Right kidney (tissue), 1 donor: Measurements from ENCODE around the gene FOXK2.

Source experiments
- DNase-seq: peaks from one replicate; pipeline ENCODE4 v3.0.0-alpha.2; 2016

The FOXK2 gene

GRCh38 chr17:82608816-82609215 is 89.3 kb downstream of the FOXK2 start:
- DNase-seq = no peak

GRCh38 chr17:82609655-82610054 is 90.1 kb downstream of the FOXK2 start:
- DNase-seq = no peak

- DNase-seq = no peak
These were observed 91.9 kb downstream of the FOXK2 start for GRCh38 chr17:82611140-82612058.

DNA sequence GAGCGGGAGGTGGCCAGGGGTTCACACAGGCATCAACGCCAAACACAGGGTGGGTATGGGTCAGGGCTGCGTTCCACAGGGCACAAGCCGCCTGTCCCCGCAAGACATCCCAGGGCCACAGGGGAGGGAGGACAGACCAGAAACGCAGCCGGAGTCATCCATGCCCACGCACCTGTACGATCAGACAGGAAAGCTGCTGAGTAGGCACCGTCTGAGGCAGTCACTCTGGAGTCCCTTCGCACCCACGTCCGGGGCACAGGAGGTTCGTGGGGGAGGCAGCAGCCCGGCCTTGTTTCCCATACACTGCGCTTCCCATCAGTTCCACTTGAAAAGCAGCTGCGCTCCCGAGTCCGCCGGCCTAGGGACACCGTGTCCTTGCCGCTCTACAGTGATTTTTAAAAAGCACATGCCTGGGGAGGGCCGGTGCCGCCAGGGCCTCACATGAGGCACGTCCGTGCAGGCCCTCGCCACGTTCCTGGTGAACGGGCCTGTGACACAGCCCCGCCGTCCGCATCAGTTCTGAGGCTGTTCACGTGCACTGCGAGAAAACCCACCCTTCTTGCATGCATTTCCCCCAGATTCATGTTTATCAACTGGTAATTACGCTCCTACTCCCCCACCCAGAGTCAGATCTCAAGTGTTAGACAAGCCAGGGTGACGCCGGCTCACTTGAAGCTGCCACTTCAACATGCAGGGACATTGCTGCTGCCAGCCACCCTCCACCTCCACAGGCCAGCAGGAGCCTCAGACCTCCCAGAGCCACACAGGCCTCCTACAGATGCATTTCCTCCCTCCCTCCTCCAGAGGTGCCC is 94.0 kb downstream of the FOXK2 start:
- DNase-seq = peak; percentile 57

- no peak for DNase-seq
These were observed 94.6 kb downstream of the FOXK2 start for GRCh38 chr17:82614095-82614631.

GRCh38 chr17:82615084-82616020 is 95.8 kb downstream of the FOXK2 start:
- no peak for DNase-seq

GRCh38 chr17:82616021-82616711 is 96.6 kb downstream of the FOXK2 start:
- no peak for DNase-seq

DNA sequence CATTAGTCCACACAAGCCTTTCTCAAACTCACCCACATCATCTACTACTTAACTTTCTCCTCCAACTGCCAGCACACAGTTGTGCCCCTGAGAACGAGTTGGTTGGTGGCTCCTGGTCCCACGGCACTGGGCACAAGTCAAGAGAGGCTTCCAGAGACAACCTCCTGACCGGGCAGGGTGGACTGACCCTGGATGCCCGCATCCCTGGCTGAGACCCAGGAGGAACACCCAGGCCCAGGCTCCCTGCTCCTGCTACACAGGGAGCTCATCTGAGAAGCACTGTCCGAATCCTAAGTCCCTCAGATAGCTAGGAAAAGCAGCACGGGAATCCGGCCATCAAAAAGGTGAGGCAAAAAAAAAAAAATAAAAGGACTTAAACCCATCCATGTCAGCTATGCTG is 99.7 kb downstream of the FOXK2 start:
- no peak for DNase-seq

GRCh38 chr17:82619641-82620040 is 100.1 kb downstream of the FOXK2 start:
- DNase-seq = no peak

DNA sequence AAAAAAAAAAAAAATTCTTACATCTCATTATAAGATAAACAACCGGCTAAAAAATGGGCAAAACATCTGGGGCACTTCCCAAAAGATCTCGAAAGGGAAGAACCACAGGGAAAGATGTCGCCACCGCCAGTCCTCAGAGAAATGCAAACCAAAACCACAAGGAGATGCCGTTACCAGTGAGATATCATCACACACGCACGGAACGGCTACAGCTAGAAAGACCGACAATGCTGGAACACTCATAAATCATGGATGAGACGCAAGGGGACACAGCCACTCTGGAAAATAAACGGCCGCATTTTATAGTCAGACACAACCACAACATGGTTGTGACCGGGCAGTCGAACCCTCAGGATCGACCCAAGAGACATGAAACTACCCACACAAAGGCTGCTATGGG is 104.2 kb downstream of the FOXK2 start:
- no peak for DNase-seq

DNA sequence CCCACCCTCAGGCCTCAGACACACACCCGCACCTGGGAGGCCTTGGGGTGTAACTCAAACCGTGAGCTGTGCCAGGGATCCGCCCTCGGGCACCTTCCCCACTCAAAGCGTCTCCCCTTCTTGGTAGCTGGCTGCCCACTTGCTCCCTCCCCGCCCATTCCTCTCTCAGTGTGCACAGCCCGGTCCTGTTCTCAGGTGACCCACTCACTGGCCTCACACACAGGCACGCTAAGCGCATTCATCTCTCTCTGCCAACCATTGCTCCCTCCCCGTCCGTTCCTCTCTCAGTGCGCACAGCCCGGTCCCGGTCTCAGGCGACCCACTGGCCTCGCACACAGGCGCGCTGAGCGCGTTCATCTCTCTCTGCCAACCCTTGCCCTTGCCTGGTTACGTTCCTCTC is 107.9 kb downstream of the FOXK2 start:
- no peak for DNase-seq

- no peak for DNase-seq
These were observed 110.2 kb downstream of the FOXK2 start for GRCh38 chr17:82629748-82630147.

DNA sequence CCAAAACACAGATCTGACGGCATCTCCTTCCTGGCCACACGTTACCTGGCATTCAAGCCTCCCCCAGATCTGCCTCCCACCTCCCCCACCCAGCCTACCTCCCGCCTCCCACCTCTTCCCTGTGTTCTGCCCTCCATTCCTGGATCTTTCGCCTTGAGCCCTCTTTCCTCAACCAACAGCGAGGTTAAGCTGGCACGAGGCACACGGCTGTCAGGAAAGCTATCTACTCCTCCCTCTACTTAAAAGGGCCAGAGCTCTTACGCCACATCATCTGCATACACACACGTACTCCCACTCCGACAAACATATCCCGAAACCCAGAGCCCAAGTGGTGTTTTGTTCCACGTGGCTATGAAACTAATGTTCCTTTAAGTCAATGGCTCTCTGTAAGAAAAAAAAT is 110.7 kb downstream of the FOXK2 start:
- no peak for DNase-seq

DNA sequence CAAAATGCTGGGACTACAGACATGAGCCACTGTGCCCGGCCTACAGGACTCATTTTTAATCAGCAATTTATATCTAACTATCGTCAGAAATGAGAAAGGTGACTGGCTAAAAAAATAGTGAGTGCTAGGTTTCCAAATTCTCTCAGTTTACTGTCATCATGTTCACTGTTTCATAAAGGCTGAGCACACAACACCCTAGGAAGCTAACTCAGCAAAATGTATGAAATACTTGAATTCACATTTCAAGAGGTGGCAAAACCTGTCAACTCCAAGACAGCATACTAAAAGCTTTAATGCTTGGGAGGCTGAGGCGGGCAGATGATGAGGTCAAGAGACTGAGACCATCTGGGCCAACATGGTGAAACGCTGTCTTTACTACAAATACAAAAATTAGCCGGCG is 112.0 kb downstream of the FOXK2 start:
- DNase-seq = no peak

DNA sequence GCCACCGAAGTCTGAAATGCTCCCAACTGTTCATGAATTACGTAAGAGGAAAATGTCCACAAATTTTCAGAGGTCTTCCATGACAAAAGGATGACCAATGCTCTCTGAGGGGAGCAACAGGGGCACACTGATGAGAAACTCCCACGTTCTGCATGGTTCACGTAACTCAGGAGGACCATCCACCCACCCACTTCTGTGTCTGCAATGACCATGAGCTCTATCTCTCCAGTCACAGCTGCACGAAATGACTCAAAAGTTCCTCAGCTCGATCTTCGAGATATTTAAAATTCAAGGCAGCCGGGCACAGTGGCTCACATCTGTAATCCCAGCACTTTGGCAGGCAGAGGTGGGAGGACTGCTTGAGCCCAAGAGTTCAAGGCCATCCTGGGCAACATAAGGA is 112.9 kb downstream of the FOXK2 start:
- no peak for DNase-seq

GRCh38 chr17:82633343-82633742 is 113.8 kb downstream of the FOXK2 start:
- DNase-seq = no peak

GRCh38 chr17:82636626-82637598 is 117.4 kb downstream of the FOXK2 start:
- no peak for DNase-seq

GRCh38 chr17:82638183-82638773 is 118.7 kb downstream of the FOXK2 start:
- DNase-seq = no peak

GRCh38 chr17:82639628-82640027 is 120.1 kb downstream of the FOXK2 start:
- no peak for DNase-seq

- DNase-seq = no peak
These were observed 120.5 kb downstream of the FOXK2 start for GRCh38 chr17:82640036-82640435.
